ENCODE measurements around the gene CRYM.

Gene CRYM

GRCh38 chr16:21244518-21245215 lies 33.4 kb downstream of the CRYM start:
- no peak for DNase-seq (ENCODE audit: low read depth)

GRCh38 chr16:21242756-21243155 lies 35.3 kb downstream of the CRYM start:
- DNase-seq (ENCODE audit: low read depth): no peak

- DNase-seq (ENCODE audit: low read depth): no peak
These were observed 38.4 kb downstream of the CRYM start for GRCh38 chr16:21239646-21240045.

GRCh38 chr16:21236831-21237230 lies 41.3 kb downstream of the CRYM start:
- no peak for DNase-seq (ENCODE audit: low read depth)

GRCh38 chr16:21235199-21235585 lies 42.9 kb downstream of the CRYM start:
- no peak for DNase-seq (ENCODE audit: low read depth)

GRCh38 chr16:21233521-21234150 lies 44.5 kb downstream of the CRYM start, which contains the start of gene ANKS4B:
Gene ANKS4B (plus strand): TSS chr16:21233699. CDS start chr16:21233738, 39 bp downstream.
- DNase-seq (ENCODE audit: low read depth): no peak

GRCh38 chr16:21233045-21233520 lies 45.0 kb downstream of the CRYM start:
- no peak for DNase-seq (ENCODE audit: low read depth)

GRCh38 chr16:21228361-21228872 lies 49.7 kb downstream of the CRYM start:
- DNase-seq (ENCODE audit: low read depth): no peak

GRCh38 chr16:21227866-21228265 lies 50.2 kb downstream of the CRYM start:
- no peak for DNase-seq (ENCODE audit: low read depth)

GRCh38 chr16:21226749-21227148 lies 51.3 kb downstream of the CRYM start:
- no peak for DNase-seq (ENCODE audit: low read depth)

GRCh38 chr16:21224800-21225199 lies 53.3 kb downstream of the CRYM start:
- no peak for DNase-seq (ENCODE audit: low read depth)

GRCh38 chr16:21223787-21224186 lies 54.3 kb downstream of the CRYM start:
- no peak for DNase-seq (ENCODE audit: low read depth)

GRCh38 chr16:21222495-21223337 lies 55.4 kb downstream of the CRYM start:
- DNase-seq (ENCODE audit: low read depth): no peak

- no peak for DNase-seq (ENCODE audit: low read depth)
These were observed 58.5 kb downstream of the CRYM start for GRCh38 chr16:21219551-21219950.

- no peak for DNase-seq (ENCODE audit: low read depth)
These were observed 59.9 kb downstream of the CRYM start for GRCh38 chr16:21218153-21218552.

GRCh38 chr16:21217121-21217520 lies 61.0 kb downstream of the CRYM start:
- DNase-seq (ENCODE audit: low read depth): no peak

- DNase-seq (ENCODE audit: low read depth): no peak
These were observed 64.0 kb downstream of the CRYM start for GRCh38 chr16:21214086-21214485.

- DNase-seq (ENCODE audit: low read depth): no peak
These were observed 66.6 kb downstream of the CRYM start, which contains the start of gene ZP2 for GRCh38 chr16:21211486-21211885. Gene ZP2 (minus strand): TSS chr16:21211574. CDS start chr16:21211547, 27 bp downstream.

All from stimulated activated CD8-positive, alpha-beta memory T cell treated with anti-CD3 and anti-CD28 coated beads, Interleukin-12 subunit alpha, Interleukin-12 subunit beta, amount 100 ng/mL, for 4 hours (primary cell).